Osteocyte (in vitro differentiated cells): ENCODE data around the gene GPC6. TPM values are rescaled to one million over a fixed set of nuclear protein-coding genes. Genes with fewer than 3 reads are reported as not detected.

ENCODE experiments used
- DNase-seq: peaks from one replicate; pipeline ENCODE4 v3.0.0; 2021; ENCODE audit warnings: mixed read lengths; ENCODE audit not compliant: unreplicated experiment; ENCODE audit errors: extremely low spot score
- H3K27ac Mint-ChIP-seq: one replicate; pipeline ENCODE4 v1.8.0; 2021; ENCODE audit warnings: mild to moderate bottlenecking, mixed read lengths; ENCODE audit not compliant: unreplicated experiment
- H3K27me3 Mint-ChIP-seq: one replicate; pipeline ENCODE4 v1.8.0; 2021; ENCODE audit warnings: mixed read lengths; ENCODE audit not compliant: unreplicated experiment
- H3K36me3 Mint-ChIP-seq: one replicate; pipeline ENCODE4 v1.8.0; 2021; ENCODE audit warnings: mixed read lengths; ENCODE audit not compliant: unreplicated experiment
- H3K4me1 Mint-ChIP-seq: one replicate; pipeline ENCODE4 v1.8.0; 2021; ENCODE audit warnings: mixed read lengths; ENCODE audit not compliant: unreplicated experiment
- H3K4me3 Mint-ChIP-seq: one replicate; pipeline ENCODE4 v1.8.0; 2021; ENCODE audit warnings: mild to moderate bottlenecking, moderate library complexity, mixed read lengths; ENCODE audit not compliant: unreplicated experiment
- H3K9me3 Mint-ChIP-seq: one replicate; pipeline ENCODE4 v1.8.0; 2021; ENCODE audit warnings: mixed read lengths; ENCODE audit not compliant: unreplicated experiment
- total RNA-seq: library from RNA; stranded (reverse); gene quantifications from 2 replicates; pipeline ENCODE4 v1.2.1, GENCODE V29; 2021
- TF ChIP-seq, protein P1 (sequence below): fragments of 200-600 bp; sonication (generic); IDR thresholded peaks from 2 replicates; pipeline ENCODE4 v1.5.0; 2021; ENCODE audit warnings: antibody characterized with exemption, mild to moderate bottlenecking, moderate library complexity

GPC6 gene
- total RNA-seq, 1 donor from 2014 or later = 125 TPM

- no peaks in the 10 kb centered on the region for H3K9me3 Mint-ChIP-seq
- no peak for DNase-seq
- TF ChIP-seq, protein P1, sequence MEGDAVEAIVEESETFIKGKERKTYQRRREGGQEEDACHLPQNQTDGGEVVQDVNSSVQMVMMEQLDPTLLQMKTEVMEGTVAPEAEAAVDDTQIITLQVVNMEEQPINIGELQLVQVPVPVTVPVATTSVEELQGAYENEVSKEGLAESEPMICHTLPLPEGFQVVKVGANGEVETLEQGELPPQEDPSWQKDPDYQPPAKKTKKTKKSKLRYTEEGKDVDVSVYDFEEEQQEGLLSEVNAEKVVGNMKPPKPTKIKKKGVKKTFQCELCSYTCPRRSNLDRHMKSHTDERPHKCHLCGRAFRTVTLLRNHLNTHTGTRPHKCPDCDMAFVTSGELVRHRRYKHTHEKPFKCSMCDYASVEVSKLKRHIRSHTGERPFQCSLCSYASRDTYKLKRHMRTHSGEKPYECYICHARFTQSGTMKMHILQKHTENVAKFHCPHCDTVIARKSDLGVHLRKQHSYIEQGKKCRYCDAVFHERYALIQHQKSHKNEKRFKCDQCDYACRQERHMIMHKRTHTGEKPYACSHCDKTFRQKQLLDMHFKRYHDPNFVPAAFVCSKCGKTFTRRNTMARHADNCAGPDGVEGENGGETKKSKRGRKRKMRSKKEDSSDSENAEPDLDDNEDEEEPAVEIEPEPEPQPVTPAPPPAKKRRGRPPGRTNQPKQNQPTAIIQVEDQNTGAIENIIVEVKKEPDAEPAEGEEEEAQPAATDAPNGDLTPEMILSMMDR = no peak
- H3K27ac Mint-ChIP-seq = peak overlapping the region; percentile 35
- H3K36me3 Mint-ChIP-seq = peaks cover 8% of the 10 kb centered on the region
- H3K4me1 Mint-ChIP-seq = peaks cover 36% of the 10 kb centered on the region
- H3K4me3 Mint-ChIP-seq = no peak overlapping the region
- H3K27me3 Mint-ChIP-seq = no peaks in the 10 kb centered on the region
Measured at GRCh38 chr13:93511011-93511410, 284.4 kb downstream of the GPC6 start.

DNA sequence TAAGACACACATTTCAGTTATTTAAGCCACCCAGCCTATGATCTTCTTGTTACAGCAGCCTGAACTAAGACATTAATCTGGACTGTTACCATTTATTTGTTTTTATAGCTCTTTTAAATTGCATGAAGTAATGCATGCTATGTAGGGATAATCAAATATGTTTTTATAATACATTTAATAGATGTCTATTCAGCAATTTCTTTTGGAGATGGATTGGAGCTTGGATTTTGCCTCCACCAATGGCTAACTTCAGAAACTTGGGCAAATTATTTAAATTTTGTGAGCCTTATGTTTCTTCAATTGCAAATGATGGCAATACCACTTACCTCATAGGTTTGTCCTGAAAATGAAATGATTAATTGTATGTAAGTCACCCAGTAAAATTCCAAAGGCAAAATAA, 288.7 kb downstream of the GPC6 start:
- Mint-ChIP-seq H3K36me3 (no peaks in the 10 kb centered on the region), H3K27ac (no peak overlapping the region), H3K4me3 (no peak overlapping the region), H3K4me1 (peaks cover 31% of the 10 kb centered on the region), H3K9me3 (no peaks in the 10 kb centered on the region), H3K27me3 (no peaks in the 10 kb centered on the region)
- no peak for DNase-seq
- TF ChIP-seq, protein P1 = no peak

DNA sequence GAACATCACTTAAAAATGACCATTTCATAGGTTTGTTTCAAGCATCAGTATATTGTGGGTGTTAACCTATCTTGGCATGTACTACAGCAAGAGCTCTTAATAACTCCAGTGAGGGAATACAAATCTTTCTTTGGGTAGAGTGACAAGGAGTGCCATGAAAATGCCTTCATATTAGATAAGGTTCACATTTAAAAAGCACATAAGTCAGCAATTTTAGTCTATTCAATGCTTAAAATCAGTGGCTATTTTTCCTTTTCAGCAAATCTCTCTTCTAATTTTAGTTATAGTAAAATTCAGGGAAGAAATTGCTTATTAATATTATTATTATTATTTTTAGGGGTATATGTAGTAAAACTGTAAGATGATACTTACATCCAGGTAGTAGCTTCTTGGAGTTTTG, 291.1 kb downstream of the GPC6 start:
- no peak overlapping the region for H3K4me3 Mint-ChIP-seq
- no peaks in the 10 kb centered on the region for H3K36me3 Mint-ChIP-seq
- no peaks in the 10 kb centered on the region for H3K27me3 Mint-ChIP-seq
- no peaks in the 10 kb centered on the region for H3K9me3 Mint-ChIP-seq
- DNase-seq = no peak
- H3K27ac Mint-ChIP-seq = no peak overlapping the region
- TF ChIP-seq, protein P1 = no peak
- H3K4me1 Mint-ChIP-seq = peaks cover 22% of the 10 kb centered on the region

- no peaks in the 10 kb centered on the region for H3K27me3 Mint-ChIP-seq
- no peak for DNase-seq
- no peak overlapping the region for H3K27ac Mint-ChIP-seq
- TF ChIP-seq, protein P1 = no peak
- H3K9me3 Mint-ChIP-seq = no peaks in the 10 kb centered on the region
- H3K36me3 Mint-ChIP-seq = no peaks in the 10 kb centered on the region
- peaks cover 8% of the 10 kb centered on the region for H3K4me1 Mint-ChIP-seq
- H3K4me3 Mint-ChIP-seq = no peak overlapping the region
Measured at GRCh38 chr13:93521307-93521706, 294.7 kb downstream of the GPC6 start.

DNA sequence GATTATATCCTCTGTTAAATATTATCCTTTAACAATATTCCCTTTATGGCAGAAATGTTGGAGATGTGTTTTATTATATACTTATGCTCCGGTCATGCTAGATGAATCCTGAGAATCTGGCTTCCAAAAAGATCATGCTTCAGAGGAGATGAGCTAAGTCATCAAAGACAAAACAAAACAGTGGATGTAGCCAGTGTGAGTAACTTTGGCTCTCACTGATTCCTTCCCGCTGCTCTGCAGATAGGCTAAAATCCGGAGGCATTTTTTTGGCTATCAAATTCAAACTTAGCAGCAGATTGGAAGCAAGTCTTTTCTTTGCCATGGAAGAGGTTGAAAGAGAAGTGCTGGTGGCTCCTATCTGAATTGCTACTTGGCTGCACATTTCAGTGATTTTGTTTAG, 295.9 kb downstream of the GPC6 start:
- Mint-ChIP-seq H3K4me3 (no peak overlapping the region), H3K27ac (no peak overlapping the region), H3K4me1 (peaks cover 7% of the 10 kb centered on the region), H3K36me3 (no peaks in the 10 kb centered on the region), H3K27me3 (no peaks in the 10 kb centered on the region), H3K9me3 (no peaks in the 10 kb centered on the region)
- DNase-seq = no peak
- TF ChIP-seq, protein P1 = no peak
